Midbrain (tissue), 1 donor: Measurements from ENCODE around the gene FAM9A.

Source experiments
- DNase-seq: peaks from one replicate; lab custom pipeline; 2025; lab: John Stamatoyannopoulos, UW

Gene FAM9A

GRCh38 chrX:8801041-8801599, at the start of gene FAM9A:
TSS of gene FAM9A (minus strand) at chrX:8801383. CDS start at chrX:8800171, 1,212 bp downstream.
- DNase-seq, result no peak

- no peak for DNase-seq
Measured at GRCh38 chrX:8850478-8850877, 49.3 kb upstream of the FAM9A start.

GRCh38 chrX:8849945-8850344, 48.8 kb upstream of the FAM9A start:
- no peak for DNase-seq

- DNase-seq, result no peak
Measured at GRCh38 chrX:8849458-8849857, 48.3 kb upstream of the FAM9A start.

- DNase-seq, result no peak
Measured at GRCh38 chrX:8848911-8849310, 47.7 kb upstream of the FAM9A start.

- DNase-seq, result no peak
Measured at GRCh38 chrX:8848441-8848840, 47.3 kb upstream of the FAM9A start.

GRCh38 chrX:8847360-8847759, 46.2 kb upstream of the FAM9A start:
- no peak for DNase-seq

- DNase-seq, result no peak
Measured at GRCh38 chrX:8846266-8846665, 45.1 kb upstream of the FAM9A start.

GRCh38 chrX:8845469-8845868, 44.3 kb upstream of the FAM9A start:
- DNase-seq, result no peak

- no peak for DNase-seq
Measured at GRCh38 chrX:8845060-8845459, 43.9 kb upstream of the FAM9A start.

- no peak for DNase-seq
Measured at GRCh38 chrX:8844157-8844556, 43.0 kb upstream of the FAM9A start.

- no peak for DNase-seq
Measured at GRCh38 chrX:8841911-8842310, 40.7 kb upstream of the FAM9A start.

- no peak for DNase-seq
Measured at GRCh38 chrX:8834392-8834791, 33.2 kb upstream of the FAM9A start.

GRCh38 chrX:8832582-8833378, 31.6 kb upstream of the FAM9A start:
- no peak for DNase-seq

- DNase-seq, result no peak
Measured at GRCh38 chrX:8823698-8824097, 22.5 kb upstream of the FAM9A start.

GRCh38 chrX:8822002-8822401, 20.8 kb upstream of the FAM9A start:
- no peak for DNase-seq

GRCh38 chrX:8820910-8821527, 19.8 kb upstream of the FAM9A start:
- DNase-seq, result no peak

GRCh38 chrX:8815460-8816065, 14.4 kb upstream of the FAM9A start:
- DNase-seq, result peak; percentile 37

- DNase-seq, result no peak
Measured at GRCh38 chrX:8813036-8813435, 11.9 kb upstream of the FAM9A start.

- DNase-seq, result no peak
Measured at GRCh38 chrX:8811611-8812010, 10.4 kb upstream of the FAM9A start.

- DNase-seq, result no peak
Measured at GRCh38 chrX:8808661-8809060, 7.5 kb upstream of the FAM9A start.

- no peak for DNase-seq
Measured at GRCh38 chrX:8805974-8806373, 4.8 kb upstream of the FAM9A start.

GRCh38 chrX:8805046-8805445, 3.9 kb upstream of the FAM9A start:
- no peak for DNase-seq
